Hematopoietic multipotent progenitor cell treated with erythropoietin and hydrocortisone succinate and interleukin-3 and kit ligand, for 17 days (in vitro differentiated cells): ENCODE results near the gene MAST4.

Experiments used
- DNase-seq: peaks from one replicate; pipeline ENCODE4 v3.0.0-alpha.2; 2015; ENCODE audit warnings: low spot score

MAST4 gene

GRCh38 chr5:66876266-66876807, 280.1 kb downstream of the MAST4 start:
- DNase-seq, result no peak

- no peak for DNase-seq
Observed at GRCh38 chr5:66877843-66878242, 281.6 kb downstream of the MAST4 start.

- DNase-seq, result no peak
Observed at GRCh38 chr5:66880401-66880800, 284.2 kb downstream of the MAST4 start.

- no peak for DNase-seq
Observed at GRCh38 chr5:66881480-66882161, 285.4 kb downstream of the MAST4 start.

- no peak for DNase-seq
Observed at GRCh38 chr5:66882606-66883227, 286.5 kb downstream of the MAST4 start.

GRCh38 chr5:66884564-66885243, 288.5 kb downstream of the MAST4 start:
- DNase-seq, result no peak

- DNase-seq, result no peak
Observed at GRCh38 chr5:66886941-66887340, 290.7 kb downstream of the MAST4 start.

- no peak for DNase-seq
Observed at GRCh38 chr5:66888613-66889012, 292.4 kb downstream of the MAST4 start.

- DNase-seq, result no peak
Observed at GRCh38 chr5:66889056-66889455, 292.9 kb downstream of the MAST4 start.

GRCh38 chr5:66889524-66889923, 293.3 kb downstream of the MAST4 start:
- no peak for DNase-seq

GRCh38 chr5:66891184-66891925, 295.2 kb downstream of the MAST4 start:
- DNase-seq, result no peak

GRCh38 chr5:66892716-66893115, 296.5 kb downstream of the MAST4 start:
- DNase-seq, result no peak

GRCh38 chr5:66894480-66895240, 298.5 kb downstream of the MAST4 start:
- DNase-seq, result no peak

- DNase-seq, result no peak
Observed at GRCh38 chr5:66896171-66896570, 300.0 kb downstream of the MAST4 start.

GRCh38 chr5:66897356-66897755, 301.2 kb downstream of the MAST4 start:
- DNase-seq, result no peak

- DNase-seq, result no peak
Observed at GRCh38 chr5:66898241-66898995, 302.2 kb downstream of the MAST4 start.

- no peak for DNase-seq
Observed at GRCh38 chr5:66903218-66903617, 307.0 kb downstream of the MAST4 start.

- no peak for DNase-seq
Observed at GRCh38 chr5:66903709-66904108, 307.5 kb downstream of the MAST4 start.

GRCh38 chr5:66904189-66904588, 308.0 kb downstream of the MAST4 start:
- DNase-seq, result no peak

GRCh38 chr5:66906021-66906420, 309.8 kb downstream of the MAST4 start:
- DNase-seq, result no peak

GRCh38 chr5:66908230-66908629, 312.0 kb downstream of the MAST4 start:
- no peak for DNase-seq
